WTC11 (cell line): ENCODE results near the gene VAV2. TPM values are rescaled to one million over a fixed set of nuclear protein-coding genes. Genes with fewer than 3 reads are reported as not detected.

Experiments used
- ATAC-seq: fragments of 200-7000 bp; cut with Tn5 transposase; 2 replicates; pipeline ENCODE4 v1.10.0; 2021; ENCODE audit warnings: mild to moderate bottlenecking, moderate library complexity
- CTCF ChIA-PET: fragments of 300-600 bp; sonication (Branson Sonifier 250); formaldehyde crosslinking; loops from one replicate; lab custom pipeline; 2021; ENCODE audit warnings: antibody characterized with exemption; lab: Charles Lee
- POLR2A ChIA-PET: fragments of 350-600 bp; sonication (Branson Sonifier 250); formaldehyde crosslinking; loops from one replicate; lab custom pipeline; 2021; ENCODE audit warnings: antibody characterized with exemption; lab: Charles Lee
- DNase-seq: peaks from one replicate; pipeline ENCODE4 v3.0.0; 2021; ENCODE audit warnings: low spot score
- H3K27ac Mint-ChIP-seq: 2 replicates; pipeline ENCODE4 v1.8.0; 2021; ENCODE audit warnings: mixed read lengths
- H3K27me3 Mint-ChIP-seq: 2 replicates; pipeline ENCODE4 v1.8.0; 2021; ENCODE audit warnings: low read depth, mild to moderate bottlenecking, moderate library complexity, mixed read lengths
- H3K36me3 Mint-ChIP-seq: 2 replicates; pipeline ENCODE4 v1.8.0; 2021; ENCODE audit warnings: mixed read lengths
- H3K4me1 Mint-ChIP-seq: 2 replicates; pipeline ENCODE4 v1.8.0; 2022; ENCODE audit warnings: mixed read lengths
- H3K4me3 Mint-ChIP-seq: 2 replicates; pipeline ENCODE4 v1.8.0; 2021; ENCODE audit warnings: mild to moderate bottlenecking, moderate library complexity, mixed read lengths
- H3K9me3 Mint-ChIP-seq: 2 replicates; pipeline ENCODE4 v1.8.0; 2021; ENCODE audit warnings: mixed read lengths
- AFF4 ChIP-seq: sonication (generic); formaldehyde crosslinking; IDR thresholded peaks from 2 replicates; pipeline ENCODE4 v1.8.1; 2023; ENCODE audit warnings: mild to moderate bottlenecking, missing genetic modification reagents, borderline replicate concordance
- CDX4 ChIP-seq: fragments of 250-450 bp; sonication (Bioruptor Pico); IDR thresholded peaks from 2 replicates; pipeline ENCODE4 v1.9.0; 2021; ENCODE audit warnings: moderate library complexity, mild to moderate bottlenecking, inconsistent platforms, borderline replicate concordance
- CREB1 ChIP-seq: sonication (generic); formaldehyde crosslinking; IDR thresholded peaks from 2 replicates; pipeline ENCODE4 v1.8.0; 2023; ENCODE audit warnings: mild to moderate bottlenecking, missing genetic modification reagents
- CTCF ChIP-seq: fragments of 200-600 bp; IDR thresholded peaks from 2 replicates; pipeline ENCODE4 v1.8.0; 2022; ENCODE audit warnings: antibody characterized with exemption
- FOXJ3 ChIP-seq: sonication (generic); formaldehyde crosslinking; IDR thresholded peaks from 2 replicates; pipeline ENCODE4 v1.9.0; 2021; ENCODE audit warnings: missing genetic modification reagents, mild to moderate bottlenecking, borderline replicate concordance
- GABPB1 ChIP-seq: sonication (generic); formaldehyde crosslinking; IDR thresholded peaks from 2 replicates; pipeline ENCODE4 v1.8.1; 2023; ENCODE audit warnings: mild to moderate bottlenecking, missing genetic modification reagents
- HMGXB4 ChIP-seq: sonication (generic); formaldehyde crosslinking; IDR thresholded peaks from 2 replicates; pipeline ENCODE4 v1.8.1; 2023; ENCODE audit warnings: mild to moderate bottlenecking, moderate library complexity, missing genetic modification reagents
- NFYB ChIP-seq: sonication (generic); formaldehyde crosslinking; conservative IDR thresholded peaks from 2 replicates; pipeline ENCODE4 v1.8.0; 2022; ENCODE audit warnings: low read depth, missing genetic modification reagents
- NR2C2 ChIP-seq: sonication (generic); formaldehyde crosslinking; IDR thresholded peaks from 2 replicates; pipeline ENCODE4 v1.8.0; 2022; ENCODE audit warnings: mild to moderate bottlenecking, missing genetic modification reagents
- PRDM15 ChIP-seq: sonication (generic); formaldehyde crosslinking; IDR thresholded peaks from 2 replicates; pipeline ENCODE4 v1.8.0; 2022; ENCODE audit warnings: missing genetic modification reagents
- RORB ChIP-seq: fragments of 250-450 bp; sonication (Bioruptor Pico); IDR thresholded peaks from 2 replicates; pipeline ENCODE4 v1.9.0; 2021; ENCODE audit warnings: mild to moderate bottlenecking
- SP1 ChIP-seq: sonication (generic); formaldehyde crosslinking; conservative IDR thresholded peaks from 2 replicates; pipeline ENCODE4 v1.8.1; 2022; ENCODE audit warnings: missing genetic modification reagents
- TEAD4 ChIP-seq: sonication (generic); formaldehyde crosslinking; IDR thresholded peaks from 2 replicates; pipeline ENCODE4 v1.8.0; 2022; ENCODE audit warnings: mild to moderate bottlenecking, missing genetic modification reagents
- TP53 ChIP-seq: sonication (generic); formaldehyde crosslinking; IDR thresholded peaks from 2 replicates; pipeline ENCODE4 v1.8.1; 2023; ENCODE audit warnings: mild to moderate bottlenecking, missing genetic modification reagents
- ZNF232 ChIP-seq: sonication (generic); formaldehyde crosslinking; IDR thresholded peaks from 2 replicates; pipeline ENCODE4 v1.8.0; 2022; ENCODE audit warnings: mild to moderate bottlenecking, missing genetic modification reagents
- ZNF512 ChIP-seq: sonication (generic); formaldehyde crosslinking; IDR thresholded peaks from 2 replicates; pipeline ENCODE4 v1.8.1; 2022; ENCODE audit warnings: missing genetic modification reagents, borderline replicate concordance
- total RNA-seq: library from RNA; stranded (reverse); gene quantifications from 3 replicates; pipeline ENCODE4 v1.2.3, GENCODE V29; 2021
- TF ChIP-seq, protein P1 (sequence below): sonication (generic); formaldehyde crosslinking; IDR thresholded peaks from 2 replicates; pipeline ENCODE4 v1.8.1; 2023; ENCODE audit warnings: mild to moderate bottlenecking, missing genetic modification reagents, moderate library complexity

The VAV2 gene
- total RNA-seq, 1 experiment from 2014 or later = 39.7 TPM

DNA sequence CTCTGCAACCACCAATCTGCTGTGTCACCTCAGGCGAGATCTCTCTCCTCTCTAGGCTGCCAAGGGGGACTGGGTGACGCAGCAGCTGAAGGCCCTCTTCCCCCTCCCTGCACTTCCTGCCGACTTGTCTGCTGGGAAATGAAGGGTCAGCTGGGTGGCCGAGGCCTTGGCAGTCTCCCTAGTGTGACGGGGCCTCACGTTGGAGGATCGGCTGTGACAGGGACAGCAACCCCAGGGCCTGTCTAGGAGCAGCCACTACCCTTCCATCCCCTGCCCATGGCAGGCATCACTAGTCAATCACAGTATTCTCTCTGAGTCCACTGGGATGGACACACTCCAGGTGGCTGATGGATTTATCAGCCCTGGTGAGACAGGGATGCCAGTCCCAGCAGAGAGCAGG is 146.7 kb downstream of the VAV2 start:
- Mint-ChIP-seq H3K27me3 (no peaks in the 10 kb centered on the region), H3K27ac (no peak overlapping the region), H3K36me3 (no peaks in the 10 kb centered on the region)
- ATAC-seq (no peak), DNase-seq (no peak)
- POLR2A ChIA-PET = no interaction called here
- CTCF ChIA-PET = no interaction called here
- TF ChIP-seq, protein P1, sequence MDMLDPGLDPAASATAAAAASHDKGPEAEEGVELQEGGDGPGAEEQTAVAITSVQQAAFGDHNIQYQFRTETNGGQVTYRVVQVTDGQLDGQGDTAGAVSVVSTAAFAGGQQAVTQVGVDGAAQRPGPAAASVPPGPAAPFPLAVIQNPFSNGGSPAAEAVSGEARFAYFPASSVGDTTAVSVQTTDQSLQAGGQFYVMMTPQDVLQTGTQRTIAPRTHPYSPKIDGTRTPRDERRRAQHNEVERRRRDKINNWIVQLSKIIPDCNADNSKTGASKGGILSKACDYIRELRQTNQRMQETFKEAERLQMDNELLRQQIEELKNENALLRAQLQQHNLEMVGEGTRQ (CRISPR knock-in tag) = no peak
- no peak for TF ChIP-seq SP1 (CRISPR knock-in tag)
- no peak for TF ChIP-seq ZNF232 (CRISPR knock-in tag)
- TF ChIP-seq PRDM15 (CRISPR knock-in tag) = no peak
- TF ChIP-seq, all 79 proteins: peak for 0
- H3K4me3 Mint-ChIP-seq = no peak overlapping the region
- peaks cover 23% of the 10 kb centered on the region for H3K4me1 Mint-ChIP-seq
- no peaks in the 10 kb centered on the region for H3K9me3 Mint-ChIP-seq

- TF ChIP-seq CTCF = 0 out of 2 replicates have a peak, but pooled peaks have one; percentile 14
- no peak for TF ChIP-seq TP53 (CRISPR knock-in tag)
- Mint-ChIP-seq H3K4me1 (peaks cover 28% of the 10 kb centered on the region), H3K27me3 (no peaks in the 10 kb centered on the region), H3K36me3 (no peaks in the 10 kb centered on the region), H3K9me3 (no peaks in the 10 kb centered on the region), H3K4me3 (no peak overlapping the region), H3K27ac (peak overlapping the region; percentile 32; the same call in 1 of the 2 replicates)
- no peak for DNase-seq
- ChIA-PET CTCF (interaction anchor here (1.0 kb wide), 1 partner anchor 702 kb away, joined by 3 read pairs; no protein-coding TSS in a partner anchor), POLR2A (no interaction called here)
- ATAC-seq = no peak
These were observed 147.2 kb downstream of the VAV2 start for GRCh38 chr9:133844881-133845410.

DNA sequence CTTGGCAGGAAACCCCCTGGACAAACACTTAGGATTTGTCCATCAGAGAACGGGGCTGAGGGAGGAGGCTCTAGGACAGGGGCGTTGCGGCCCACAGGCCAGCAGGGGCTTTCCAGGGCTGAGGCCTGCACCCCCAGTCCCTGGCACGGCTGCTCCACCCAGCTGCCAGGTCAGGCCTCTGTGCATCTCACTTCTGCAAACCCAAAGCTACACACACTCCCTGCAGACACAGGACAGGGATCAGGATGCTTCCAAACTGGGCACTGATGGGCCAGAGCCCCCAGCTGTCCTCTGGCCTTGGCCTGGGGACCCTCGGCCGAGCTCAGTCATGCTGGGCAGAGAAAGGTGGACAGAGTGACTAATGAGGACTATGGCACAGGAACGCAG is 147.7 kb downstream of the VAV2 start:
- Mint-ChIP-seq H3K4me1 (peaks cover 30% of the 10 kb centered on the region), H3K9me3 (no peaks in the 10 kb centered on the region), H3K27me3 (no peaks in the 10 kb centered on the region), H3K4me3 (no peak overlapping the region), H3K27ac (peak overlapping the region; percentile 49; the same call in 1 of the 2 replicates), H3K36me3 (no peaks in the 10 kb centered on the region)
- POLR2A ChIA-PET = no interaction called here
- no peak for DNase-seq
- CTCF ChIA-PET = interaction anchor here (1.0 kb wide), 1 partner anchor 701 kb away, joined by 3 read pairs; no protein-coding TSS in a partner anchor
- no peak for ATAC-seq
- TF ChIP-seq ZNF512 (CRISPR knock-in tag) (no peak), FOXJ3 (no peak), TEAD4 (CRISPR knock-in tag) (no peak), AFF4 (CRISPR knock-in tag) (no peak), GABPB1 (CRISPR knock-in tag) (no peak), CDX4 (no peak), NFYB (CRISPR knock-in tag) (no peak), CREB1 (no peak), NR2C2 (CRISPR knock-in tag) (no peak), RORB (CRISPR knock-in tag) (no peak), HMGXB4 (no peak)
